ACC112 (cell line): Measurements from ENCODE around the gene SUGCT.

Source experiments
- H2AFZ ChIP-seq: fragments of 200-600 bp; sonication (generic); one replicate; pipeline ENCODE4 v1.6.0; 2017; ENCODE audit warnings: antibody characterized with exemption, low read length; ENCODE audit not compliant: unreplicated experiment
- H3K27ac ChIP-seq: fragments of 200-600 bp; sonication (generic); 2 replicates; pipeline ENCODE4 v1.5.1; 2014; ENCODE audit warnings: low read depth, mild to moderate bottlenecking, antibody characterized with exemption, low read length, moderate library complexity
- H3K27me3 ChIP-seq: fragments of 200-600 bp; sonication (generic); 2 replicates; pipeline ENCODE4 v1.6.1; 2014; ENCODE audit warnings: mild to moderate bottlenecking, antibody characterized with exemption, low read length, moderate library complexity, mixed read lengths; ENCODE audit not compliant: insufficient read depth
- H3K36me3 ChIP-seq: fragments of 200-600 bp; sonication (generic); 2 replicates; pipeline ENCODE4 v1.6.1; 2016; ENCODE audit warnings: mild to moderate bottlenecking, antibody characterized with exemption, low read length, moderate library complexity, mixed read lengths; ENCODE audit not compliant: insufficient read depth
- H3K4me1 ChIP-seq: fragments of 200-600 bp; sonication (generic); one replicate; pipeline ENCODE4 v1.6.1; 2016; ENCODE audit warnings: low read length, mixed read lengths; ENCODE audit not compliant: insufficient read depth, unreplicated experiment, control insufficient read depth
- H3K4me3 ChIP-seq: fragments of 200-600 bp; sonication (generic); 2 replicates; pipeline ENCODE4 v1.5.1; 2014; ENCODE audit warnings: mild to moderate bottlenecking, low read depth, low read length
- H3K79me2 ChIP-seq: fragments of 200-600 bp; sonication (generic); one replicate; pipeline ENCODE4 v1.6.0; 2016; ENCODE audit warnings: low read length; ENCODE audit not compliant: control insufficient read depth, unreplicated experiment, insufficient read depth

The SUGCT gene

GRCh38 chr7:40299097-40299496 is 164.3 kb downstream of the SUGCT start:
- Histone ChIP-seq H3K27me3 (no peaks in the 10 kb centered on the region), H3K4me1 (peaks cover 50% of the 10 kb centered on the region), H3K36me3 (no peaks in the 10 kb centered on the region), H3K4me3 (peak overlapping the region; percentile 35; the same call in 1 of the 2 replicates), H3K27ac (peak overlapping the region; percentile 91), H2AFZ (peak overlapping the region; percentile 67), H3K79me2 (no peaks in the 10 kb centered on the region)

DNA sequence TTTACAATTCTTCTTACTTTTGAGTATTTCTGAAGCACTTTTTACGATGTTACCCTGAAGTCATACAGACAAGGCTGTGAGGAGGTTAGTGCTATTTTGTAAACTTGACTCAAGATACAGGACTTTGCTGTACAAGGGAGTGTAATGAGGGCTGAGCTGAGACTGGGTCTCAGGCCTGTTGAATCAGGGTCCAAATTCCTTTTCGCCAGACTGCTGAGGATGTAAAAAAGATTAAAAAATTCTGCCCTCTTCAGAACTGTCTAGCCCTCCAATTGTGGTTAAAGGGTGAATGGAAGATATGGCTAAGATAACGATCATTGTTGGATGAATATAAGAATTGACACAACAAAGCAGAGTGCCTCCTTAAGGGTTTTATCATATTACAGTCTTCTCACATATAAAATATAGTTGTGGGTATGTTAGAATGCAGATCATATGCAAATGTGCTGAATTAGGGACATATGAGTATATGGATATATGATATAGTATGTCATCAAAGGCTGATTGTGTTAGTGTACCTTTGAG is 165.4 kb downstream of the SUGCT start:
- Histone ChIP-seq H3K27me3 (no peaks in the 10 kb centered on the region), H3K4me1 (peaks cover 54% of the 10 kb centered on the region), H2AFZ (no peak overlapping the region), H3K4me3 (no peak overlapping the region), H3K27ac (peak overlapping the region; percentile 18), H3K36me3 (no peaks in the 10 kb centered on the region), H3K79me2 (no peaks in the 10 kb centered on the region)

- H2AFZ ChIP-seq = peak overlapping the region; percentile 67
- no peaks in the 10 kb centered on the region for H3K79me2 ChIP-seq
- H3K4me1 ChIP-seq = peaks cover 68% of the 10 kb centered on the region
- H3K36me3 ChIP-seq = no peaks in the 10 kb centered on the region
- no peak overlapping the region for H3K4me3 ChIP-seq
- H3K27ac ChIP-seq = peak overlapping the region; percentile 27; the same call in 1 of the 2 replicates
- no peaks in the 10 kb centered on the region for H3K27me3 ChIP-seq
Observed at GRCh38 chr7:40301486-40302068, 166.8 kb downstream of the SUGCT start.

DNA sequence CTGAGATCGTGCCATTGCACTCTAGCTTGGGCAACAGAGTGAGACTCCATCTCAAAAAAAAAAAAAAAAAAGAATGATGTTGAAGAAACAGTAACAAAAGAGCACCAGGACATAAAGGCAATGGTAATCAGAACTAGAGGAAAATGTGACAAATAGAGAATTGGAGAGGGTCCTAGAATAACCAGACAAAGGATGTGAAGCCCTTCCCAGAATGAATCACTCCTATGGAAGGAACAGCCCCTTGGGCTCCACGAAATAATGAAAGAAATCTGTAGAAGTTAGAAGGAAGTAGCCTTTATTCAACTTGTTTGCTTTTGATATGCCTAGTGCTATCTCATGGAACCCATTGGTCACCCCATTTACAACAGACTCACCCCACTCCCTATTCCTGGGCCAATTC is 169.2 kb downstream of the SUGCT start:
- H3K27ac ChIP-seq = no peak overlapping the region
- no peak overlapping the region for H2AFZ ChIP-seq
- H3K27me3 ChIP-seq = no peaks in the 10 kb centered on the region
- peaks cover 59% of the 10 kb centered on the region for H3K4me1 ChIP-seq
- no peaks in the 10 kb centered on the region for H3K79me2 ChIP-seq
- no peaks in the 10 kb centered on the region for H3K36me3 ChIP-seq
- no peak overlapping the region for H3K4me3 ChIP-seq

GRCh38 chr7:40305229-40305628 is 170.4 kb downstream of the SUGCT start:
- no peak overlapping the region for H3K4me3 ChIP-seq
- H2AFZ ChIP-seq = peak overlapping the region; percentile 23
- H3K4me1 ChIP-seq = peaks cover 52% of the 10 kb centered on the region
- no peak overlapping the region for H3K27ac ChIP-seq
- H3K79me2 ChIP-seq = no peaks in the 10 kb centered on the region
- no peaks in the 10 kb centered on the region for H3K36me3 ChIP-seq
- no peaks in the 10 kb centered on the region for H3K27me3 ChIP-seq

GRCh38 chr7:40306025-40306424 is 171.2 kb downstream of the SUGCT start:
- H2AFZ ChIP-seq = peak overlapping the region; percentile 58
- H3K36me3 ChIP-seq = no peaks in the 10 kb centered on the region
- no peak overlapping the region; the same call in 1 of the 2 replicates for H3K4me3 ChIP-seq
- no peaks in the 10 kb centered on the region for H3K79me2 ChIP-seq
- peaks cover 53% of the 10 kb centered on the region for H3K4me1 ChIP-seq
- no peaks in the 10 kb centered on the region for H3K27me3 ChIP-seq
- H3K27ac ChIP-seq = peak overlapping the region; percentile 68

GRCh38 chr7:40306596-40306995 is 171.8 kb downstream of the SUGCT start:
- H3K27me3 ChIP-seq = no peaks in the 10 kb centered on the region
- H3K79me2 ChIP-seq = no peaks in the 10 kb centered on the region

GRCh38 chr7:40310258-40310657 is 175.5 kb downstream of the SUGCT start:
- H3K4me1 ChIP-seq = peaks cover 33% of the 10 kb centered on the region
- H3K27ac ChIP-seq = no peak overlapping the region
- H3K36me3 ChIP-seq = no peaks in the 10 kb centered on the region
- no peaks in the 10 kb centered on the region for H3K27me3 ChIP-seq
- no peaks in the 10 kb centered on the region for H3K79me2 ChIP-seq
- no peak overlapping the region for H2AFZ ChIP-seq
- H3K4me3 ChIP-seq = no peak overlapping the region

More at GRCh38 chr7:40306596-40306995, 171.8 kb downstream of the SUGCT start:
- peaks cover 48% of the 10 kb centered on the region for H3K4me1 ChIP-seq
- H3K4me3 ChIP-seq = no peak overlapping the region
- H3K27ac ChIP-seq = peak overlapping the region; percentile 68
- H3K36me3 ChIP-seq = no peaks in the 10 kb centered on the region
- H2AFZ ChIP-seq = peak overlapping the region; percentile 30

- H3K79me2 ChIP-seq = no peaks in the 10 kb centered on the region
- no peaks in the 10 kb centered on the region for H3K27me3 ChIP-seq
- no peak overlapping the region for H3K4me3 ChIP-seq
- H2AFZ ChIP-seq = no peak overlapping the region
- H3K27ac ChIP-seq = no peak overlapping the region
- no peaks in the 10 kb centered on the region for H3K36me3 ChIP-seq
- H3K4me1 ChIP-seq = peaks cover 23% of the 10 kb centered on the region
Observed at GRCh38 chr7:40311307-40311706, 176.5 kb downstream of the SUGCT start.

DNA sequence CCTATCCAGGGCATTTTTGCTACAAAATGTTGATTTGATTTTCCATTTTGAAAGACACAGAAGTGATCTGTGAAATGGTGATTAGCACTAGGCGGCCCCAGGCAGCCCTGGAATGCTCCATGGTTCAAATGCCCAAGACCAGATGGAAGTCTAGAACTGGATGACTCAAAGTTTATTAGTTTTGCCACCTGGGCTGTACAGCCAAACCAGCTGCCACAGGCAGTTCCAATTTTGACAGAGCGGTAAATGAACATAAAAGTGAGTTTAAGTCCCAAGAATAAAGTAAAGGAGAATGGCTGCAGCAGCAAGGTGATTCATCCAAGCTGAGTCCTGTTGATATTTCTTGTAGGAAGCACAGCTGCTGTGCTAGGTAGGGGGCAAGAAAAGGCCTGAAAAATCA is 180.5 kb downstream of the SUGCT start:
- Histone ChIP-seq H3K36me3 (no peaks in the 10 kb centered on the region), H2AFZ (no peak overlapping the region), H3K4me1 (peaks cover 2% of the 10 kb centered on the region), H3K27ac (no peak overlapping the region), H3K27me3 (no peaks in the 10 kb centered on the region), H3K4me3 (no peak overlapping the region), H3K79me2 (no peaks in the 10 kb centered on the region)

GRCh38 chr7:40316176-40316575 is 181.4 kb downstream of the SUGCT start:
- H3K27me3 ChIP-seq = no peaks in the 10 kb centered on the region
- no peaks in the 10 kb centered on the region for H3K4me1 ChIP-seq
- no peak overlapping the region for H3K4me3 ChIP-seq
- no peaks in the 10 kb centered on the region for H3K36me3 ChIP-seq
- no peak overlapping the region for H3K27ac ChIP-seq
- no peak overlapping the region for H2AFZ ChIP-seq
- H3K79me2 ChIP-seq = no peaks in the 10 kb centered on the region
